GM23338 (cell line): ENCODE results near the gene NFATC1. TPM values are rescaled to one million over a fixed set of nuclear protein-coding genes. Genes with fewer than 3 reads are reported as not detected.

Source experiments
- JUNB ChIP-seq: IDR thresholded peaks from one replicate; pipeline ENCODE4 v1.6.1; 2016; ENCODE audit warnings: antibody characterized with exemption; ENCODE audit not compliant: unreplicated experiment
- ZNF331 ChIP-seq: fragments of 250-450 bp; sonication (Bioruptor Pico); IDR thresholded peaks from 2 replicates; pipeline ENCODE4 v1.5.0; 2020; ENCODE audit warnings: low read depth, mild to moderate bottlenecking, moderate library complexity
- ZNF462 ChIP-seq: fragments of 250-450 bp; sonication (Bioruptor Pico); IDR thresholded peaks from 2 replicates; pipeline ENCODE4 v1.5.0; 2020; ENCODE audit warnings: mild to moderate bottlenecking, moderate library complexity
- polyA plus RNA-seq: library from polyadenylated mRNA; unstranded; fragments of >200 nt; fragmentation: Nextera tagmentation; extraction: Ambion mirVana; gene quantifications from 2 replicates; pipeline ENCODE4 v1.2.1, GENCODE V29; 2016
- total RNA-seq: library from RNA; depleted of rRNA; stranded (reverse); fragments of >200 nt; shearing (Covaris generic); gene quantifications from 2 replicates; pipeline ENCODE4 v1.2.3, GENCODE V29; 2014
- TF ChIP-seq, protein P1 (sequence below): IDR thresholded peaks from 2 replicates; pipeline ENCODE4 v1.6.1; 2016; ENCODE audit warnings: antibody characterized with exemption
- TF ChIP-seq, protein P2 (sequence below): IDR thresholded peaks from one replicate; pipeline ENCODE4 v1.6.1; 2018; ENCODE audit warnings: antibody characterized with exemption; ENCODE audit not compliant: unreplicated experiment

The NFATC1 gene
- total and polyA plus RNA-seq, 2 experiments from 2014 or later, result 3.9 to 6.4 TPM

DNA sequence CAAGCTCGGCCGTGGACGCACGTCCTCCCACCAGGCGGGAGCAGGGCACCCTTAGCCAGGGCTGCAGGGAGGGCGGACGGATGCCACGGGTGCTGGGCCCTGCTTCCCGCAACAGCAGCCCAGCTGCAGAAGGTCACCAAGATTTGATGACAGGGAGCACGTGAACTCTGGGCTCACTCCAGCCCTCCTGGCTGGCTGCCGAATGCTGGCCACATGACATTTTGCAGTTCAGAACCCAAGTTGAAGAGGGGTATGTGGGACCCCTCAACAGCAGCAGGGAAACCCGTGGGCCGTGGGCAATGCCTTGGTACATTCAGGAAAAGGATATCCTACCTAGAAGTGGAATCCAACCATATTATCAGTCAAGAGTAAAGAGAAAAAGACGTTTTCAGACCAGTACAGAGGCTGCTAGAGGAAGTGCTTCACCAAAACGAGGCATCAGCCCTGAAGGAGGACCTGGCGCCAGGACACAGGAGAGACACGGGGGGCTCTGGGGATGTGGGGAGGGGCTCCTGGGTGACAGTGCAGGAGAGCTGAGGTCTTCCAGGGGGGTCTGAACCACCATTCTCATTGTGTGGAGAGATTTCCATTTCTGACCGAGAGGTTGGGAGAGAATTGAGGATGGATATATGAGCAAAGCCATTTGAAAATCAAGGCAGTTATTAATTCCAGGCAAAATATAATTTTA is 176.5 kb downstream of the NFATC1 start (continued):
- TF ChIP-seq ZNF462 (CRISPR knock-in tag) (no peak), ZNF331 (CRISPR knock-in tag) (no peak), JUNB (no peak)
- TF ChIP-seq, protein P1, sequence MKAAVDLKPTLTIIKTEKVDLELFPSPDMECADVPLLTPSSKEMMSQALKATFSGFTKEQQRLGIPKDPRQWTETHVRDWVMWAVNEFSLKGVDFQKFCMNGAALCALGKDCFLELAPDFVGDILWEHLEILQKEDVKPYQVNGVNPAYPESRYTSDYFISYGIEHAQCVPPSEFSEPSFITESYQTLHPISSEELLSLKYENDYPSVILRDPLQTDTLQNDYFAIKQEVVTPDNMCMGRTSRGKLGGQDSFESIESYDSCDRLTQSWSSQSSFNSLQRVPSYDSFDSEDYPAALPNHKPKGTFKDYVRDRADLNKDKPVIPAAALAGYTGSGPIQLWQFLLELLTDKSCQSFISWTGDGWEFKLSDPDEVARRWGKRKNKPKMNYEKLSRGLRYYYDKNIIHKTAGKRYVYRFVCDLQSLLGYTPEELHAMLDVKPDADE, result no peak
- TF ChIP-seq, protein P2, sequence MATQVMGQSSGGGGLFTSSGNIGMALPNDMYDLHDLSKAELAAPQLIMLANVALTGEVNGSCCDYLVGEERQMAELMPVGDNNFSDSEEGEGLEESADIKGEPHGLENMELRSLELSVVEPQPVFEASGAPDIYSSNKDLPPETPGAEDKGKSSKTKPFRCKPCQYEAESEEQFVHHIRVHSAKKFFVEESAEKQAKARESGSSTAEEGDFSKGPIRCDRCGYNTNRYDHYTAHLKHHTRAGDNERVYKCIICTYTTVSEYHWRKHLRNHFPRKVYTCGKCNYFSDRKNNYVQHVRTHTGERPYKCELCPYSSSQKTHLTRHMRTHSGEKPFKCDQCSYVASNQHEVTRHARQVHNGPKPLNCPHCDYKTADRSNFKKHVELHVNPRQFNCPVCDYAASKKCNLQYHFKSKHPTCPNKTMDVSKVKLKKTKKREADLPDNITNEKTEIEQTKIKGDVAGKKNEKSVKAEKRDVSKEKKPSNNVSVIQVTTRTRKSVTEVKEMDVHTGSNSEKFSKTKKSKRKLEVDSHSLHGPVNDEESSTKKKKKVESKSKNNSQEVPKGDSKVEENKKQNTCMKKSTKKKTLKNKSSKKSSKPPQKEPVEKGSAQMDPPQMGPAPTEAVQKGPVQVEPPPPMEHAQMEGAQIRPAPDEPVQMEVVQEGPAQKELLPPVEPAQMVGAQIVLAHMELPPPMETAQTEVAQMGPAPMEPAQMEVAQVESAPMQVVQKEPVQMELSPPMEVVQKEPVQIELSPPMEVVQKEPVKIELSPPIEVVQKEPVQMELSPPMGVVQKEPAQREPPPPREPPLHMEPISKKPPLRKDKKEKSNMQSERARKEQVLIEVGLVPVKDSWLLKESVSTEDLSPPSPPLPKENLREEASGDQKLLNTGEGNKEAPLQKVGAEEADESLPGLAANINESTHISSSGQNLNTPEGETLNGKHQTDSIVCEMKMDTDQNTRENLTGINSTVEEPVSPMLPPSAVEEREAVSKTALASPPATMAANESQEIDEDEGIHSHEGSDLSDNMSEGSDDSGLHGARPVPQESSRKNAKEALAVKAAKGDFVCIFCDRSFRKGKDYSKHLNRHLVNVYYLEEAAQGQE, result no peak
